Measurements from ENCODE around the gene CEP78. TPM values are rescaled to one million over a fixed set of nuclear protein-coding genes. Genes with fewer than 3 reads are reported as not detected.

Gene CEP78
- total RNA-seq, 1 experiment from 2014 or later = 48.1 TPM

- POLR2A ChIA-PET = no interaction called here
These were observed 73.2 kb downstream of the CEP78 start for GRCh38 chr9:78309066-78309465.

GRCh38 chr9:78311075-78311474, 75.2 kb downstream of the CEP78 start:
- Histone ChIP-seq H3K9ac (ENCODE audit: low read length) (no peak overlapping the region), H3K27me3 (ENCODE audit: insufficient read depth, low read length) (no peaks in the 10 kb centered on the region), H3K79me2 (ENCODE audit: insufficient read depth, low read length) (0 out of 2 replicates have a peak, but pooled peaks cover 8% of the 10 kb centered on the region), H4K20me1 (ENCODE audit: insufficient read depth) (no peaks in the 10 kb centered on the region), H3K4me1 (ENCODE audit: control insufficient read depth in 1 of 2, insufficient read depth in 2 of 2, low read length in 2 of 2) (no peaks in the 10 kb centered on the region), H3K4me3 (replicated peaks in 1 of 2; ENCODE audit: low read depth in 1 of 2, low read length in 2 of 2) (no peak overlapping the region), H3K4me2 (ENCODE audit: low read length) (no peak overlapping the region), H3K27ac (ENCODE audit: low read depth, low read length) (no peak overlapping the region), H3K36me3 (ENCODE audit: control insufficient read depth in 1 of 2, insufficient read depth in 2 of 2, low read length in 2 of 2) (peaks cover 18 to 33% of the 10 kb centered on the region in 2 experiments; a peak in 3 of 4 replicates), H3K9me2 (ENCODE audit: insufficient read depth) (no peaks in the 10 kb centered on the region), H3K9me3 (ENCODE audit: control insufficient read depth in 1 of 2, insufficient read depth in 1 of 2, low read depth in 1 of 2, low read length in 2 of 2) (no peaks in the 10 kb centered on the region), H2AFZ (ENCODE audit: low read depth, low read length, poor library complexity, severe bottlenecking) (no peak overlapping the region)
- ATAC-seq (no peak), DNase-seq (ENCODE audit: low read depth, low spot score) (no peak)
- intact Hi-C loops (cut with micrococcal nuclease) = no loop called here
- BruUV-seq (replicated peaks) = no TSS peak
- ChIA-PET CTCF (no interaction called here), RAD21 (ENCODE audit: low non-redundant PET in 1 of 2, low total read pairs in 2 of 2, uncharacterized antibody in 2 of 2, unreplicated experiment in 2 of 2) (no interaction called here), POLR2A (no interaction called here)
- no peak for TF ChIP-seq CEBPB (IDR thresholded peaks at IDR 0.05; ENCODE audit: low read depth)
- no peak for TF ChIP-seq POLR2A (IDR thresholded peaks at IDR 0.05; ENCODE audit: borderline replicate concordance, extremely low read depth, insufficient read depth, insufficient read length)
- no peak for TF ChIP-seq ZFX (IDR thresholded peaks at IDR 0.05)
- TF ChIP-seq TCF7L2 (IDR thresholded peaks at IDR 0.05; ENCODE audit: borderline replicate concordance, extremely low read depth, insufficient read depth, insufficient read length) = no peak
- TF ChIP-seq ATF3 (IDR thresholded peaks at IDR 0.05) = no peak
- no peak for TF ChIP-seq SRF (IDR thresholded peaks at IDR 0.05; ENCODE audit: low read depth)
- no peak for TF ChIP-seq ELF1 (IDR thresholded peaks at IDR 0.05; ENCODE audit: borderline replicate concordance, low read depth)
- TF ChIP-seq POLR2AphosphoS5 (IDR thresholded peaks at IDR 0.05; ENCODE audit: low read depth, low read length) = no peak
- no peak for TF ChIP-seq JUND (IDR thresholded peaks at IDR 0.05)
- no peak for TF ChIP-seq EZH2phosphoT487 (IDR thresholded peaks at IDR 0.05; ENCODE audit: borderline replicate concordance)
- TF ChIP-seq SP1 (IDR thresholded peaks at IDR 0.05; ENCODE audit: low read depth) = no peak
- no peak for TF ChIP-seq CBX3 (IDR thresholded peaks at IDR 0.05; ENCODE audit: low read depth)
- TF ChIP-seq YY1 (IDR thresholded peaks at IDR 0.05; ENCODE audit: extremely low read depth, insufficient replicate concordance, low read depth, low read length) = no peak
- TF ChIP-seq CTCF (IDR thresholded peaks at IDR 0.05 in 2 of 3, conservative IDR thresholded peaks at IDR 0.05 in 1 of 3; ENCODE audit: borderline replicate concordance in 1 of 3, insufficient read depth in 1 of 3, low read depth in 2 of 3, low read length in 2 of 3) = no peak
- TF ChIP-seq RAD21 (IDR thresholded peaks at IDR 0.05; ENCODE audit: low read depth) = no peak

More at GRCh38 chr9:78309066-78309465, 73.2 kb downstream of the CEP78 start:
- H3K9me3 ChIP-seq (ENCODE audit: control insufficient read depth in 1 of 2, insufficient read depth in 1 of 2, low read depth in 1 of 2, low read length in 2 of 2) = no peaks in the 10 kb centered on the region
- ChIA-PET RAD21 (ENCODE audit: low non-redundant PET in 1 of 2, low total read pairs in 2 of 2, uncharacterized antibody in 2 of 2, unreplicated experiment in 2 of 2) (no interaction called here), CTCF (no interaction called here)
- H3K79me2 ChIP-seq (ENCODE audit: insufficient read depth, low read length) = 0 out of 2 replicates have a peak, but pooled peaks cover 3% of the 10 kb centered on the region
- ATAC-seq (no peak), DNase-seq (ENCODE audit: low read depth, low spot score) (no peak)
- no peak overlapping the region for H2AFZ ChIP-seq (ENCODE audit: low read depth, low read length, poor library complexity, severe bottlenecking)
- no peaks in the 10 kb centered on the region for H3K27me3 ChIP-seq (ENCODE audit: insufficient read depth, low read length)
- no peaks in the 10 kb centered on the region for H4K20me1 ChIP-seq (ENCODE audit: insufficient read depth)
- no peak overlapping the region for H3K9ac ChIP-seq (ENCODE audit: low read length)
- no peak overlapping the region for H3K4me3 ChIP-seq (replicated peaks in 1 of 2; ENCODE audit: low read depth in 1 of 2, low read length in 2 of 2)
- intact Hi-C loops (cut with micrococcal nuclease) = no loop called here
- H3K36me3 ChIP-seq (ENCODE audit: control insufficient read depth in 1 of 2, insufficient read depth in 2 of 2, low read length in 2 of 2) = peaks cover 17 to 34% of the 10 kb centered on the region in 2 experiments; a peak in 3 of 4 replicates
- no peaks in the 10 kb centered on the region for H3K4me1 ChIP-seq (ENCODE audit: control insufficient read depth in 1 of 2, insufficient read depth in 2 of 2, low read length in 2 of 2)
- no TSS peak for BruUV-seq (replicated peaks)
- no peak overlapping the region for H3K27ac ChIP-seq (ENCODE audit: low read depth, low read length)
- TF ChIP-seq YY1 (IDR thresholded peaks at IDR 0.05; ENCODE audit: extremely low read depth, insufficient replicate concordance, low read depth, low read length) (no peak), JUND (IDR thresholded peaks at IDR 0.05) (no peak), TCF7L2 (IDR thresholded peaks at IDR 0.05; ENCODE audit: borderline replicate concordance, extremely low read depth, insufficient read depth, insufficient read length) (no peak), POLR2AphosphoS5 (IDR thresholded peaks at IDR 0.05; ENCODE audit: low read depth, low read length) (no peak), CEBPB (IDR thresholded peaks at IDR 0.05; ENCODE audit: low read depth) (no peak), RAD21 (IDR thresholded peaks at IDR 0.05; ENCODE audit: low read depth) (no peak), SP1 (IDR thresholded peaks at IDR 0.05; ENCODE audit: low read depth) (no peak), SIN3A (IDR thresholded peaks at IDR 0.05; ENCODE audit: low read depth) (no peak), EZH2phosphoT487 (IDR thresholded peaks at IDR 0.05; ENCODE audit: borderline replicate concordance) (no peak)
- no peaks in the 10 kb centered on the region for H3K9me2 ChIP-seq (ENCODE audit: insufficient read depth)
- no peak overlapping the region for H3K4me2 ChIP-seq (ENCODE audit: low read length)
